PC-3 (cell line): ENCODE results near the gene CD86.

Experiments
- EZH2 ChIP-seq: fragments of 300-600 bp; sonication (generic); IDR thresholded peaks from one replicate; pipeline ENCODE4 v1.6.1; 2017; ENCODE audit warnings: antibody characterized with exemption, mild to moderate bottlenecking, low read length; ENCODE audit not compliant: unreplicated experiment
- EZH2phosphoT487 ChIP-seq: fragments of 300-600 bp; sonication (generic); IDR thresholded peaks from 2 replicates; pipeline ENCODE4 v1.6.1; 2018; ENCODE audit warnings: mild to moderate bottlenecking, antibody characterized with exemption, low read length, borderline replicate concordance
- TF ChIP-seq, protein P1 (sequence below): fragments of 300-600 bp; sonication (generic); conservative IDR thresholded peaks from 2 replicates; pipeline ENCODE4 v1.5.1; 2017; ENCODE audit warnings: antibody characterized with exemption, low read depth, mild to moderate bottlenecking, low read length

DNA sequence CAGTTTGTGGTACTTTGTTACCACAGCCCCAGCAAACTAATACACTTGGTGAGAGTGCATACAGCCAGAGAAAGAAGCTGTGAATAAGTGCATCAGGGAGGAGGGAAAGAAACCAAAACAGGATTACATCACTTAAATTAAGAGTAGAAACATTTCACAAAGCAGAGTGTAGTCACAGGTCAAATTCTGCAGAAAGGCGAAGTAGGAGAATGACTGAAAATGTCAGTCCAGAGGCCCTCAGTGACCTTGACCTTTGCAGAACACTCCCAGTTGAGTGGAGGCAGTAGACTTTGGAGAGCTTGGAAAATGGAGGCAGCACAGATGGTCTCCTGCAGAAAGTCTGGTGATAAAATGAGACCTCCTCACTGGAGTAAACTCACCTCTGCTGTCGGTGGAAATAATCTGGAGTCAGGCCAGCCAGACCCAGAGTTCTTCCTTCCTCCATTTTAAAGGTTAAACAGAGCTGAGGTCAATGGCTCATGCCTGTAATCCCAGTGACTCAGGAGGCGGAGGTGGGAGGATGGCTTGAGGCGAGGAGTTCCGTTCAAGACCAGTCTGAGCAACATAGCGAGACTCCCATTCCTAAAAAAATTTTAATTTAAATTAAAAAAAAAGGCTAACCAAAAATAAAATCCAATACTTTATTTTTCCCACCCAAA lies 5.0 kb downstream of the CD86 start:
- TF ChIP-seq, protein P1, sequence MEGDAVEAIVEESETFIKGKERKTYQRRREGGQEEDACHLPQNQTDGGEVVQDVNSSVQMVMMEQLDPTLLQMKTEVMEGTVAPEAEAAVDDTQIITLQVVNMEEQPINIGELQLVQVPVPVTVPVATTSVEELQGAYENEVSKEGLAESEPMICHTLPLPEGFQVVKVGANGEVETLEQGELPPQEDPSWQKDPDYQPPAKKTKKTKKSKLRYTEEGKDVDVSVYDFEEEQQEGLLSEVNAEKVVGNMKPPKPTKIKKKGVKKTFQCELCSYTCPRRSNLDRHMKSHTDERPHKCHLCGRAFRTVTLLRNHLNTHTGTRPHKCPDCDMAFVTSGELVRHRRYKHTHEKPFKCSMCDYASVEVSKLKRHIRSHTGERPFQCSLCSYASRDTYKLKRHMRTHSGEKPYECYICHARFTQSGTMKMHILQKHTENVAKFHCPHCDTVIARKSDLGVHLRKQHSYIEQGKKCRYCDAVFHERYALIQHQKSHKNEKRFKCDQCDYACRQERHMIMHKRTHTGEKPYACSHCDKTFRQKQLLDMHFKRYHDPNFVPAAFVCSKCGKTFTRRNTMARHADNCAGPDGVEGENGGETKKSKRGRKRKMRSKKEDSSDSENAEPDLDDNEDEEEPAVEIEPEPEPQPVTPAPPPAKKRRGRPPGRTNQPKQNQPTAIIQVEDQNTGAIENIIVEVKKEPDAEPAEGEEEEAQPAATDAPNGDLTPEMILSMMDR: no peak
- TF ChIP-seq EZH2phosphoT487: no peak
- no peak for TF ChIP-seq EZH2
